GM19438 (cell line): Measurements from ENCODE around the gene KRTAP9-4.
"Not testable (repeated sequence)": the region's sequence is repeated elsewhere in the genome, so short reads cannot be mapped to it uniquely, and the experiment has no call there.

Experiments
- ATAC-seq: cut with Tn5 transposase; IDR thresholded peaks from one replicate; pipeline ENCODE4 v1.9.1; 2021; ENCODE audit warnings: low read depth; ENCODE audit not compliant: unreplicated experiment

Gene KRTAP9-4, protein sequence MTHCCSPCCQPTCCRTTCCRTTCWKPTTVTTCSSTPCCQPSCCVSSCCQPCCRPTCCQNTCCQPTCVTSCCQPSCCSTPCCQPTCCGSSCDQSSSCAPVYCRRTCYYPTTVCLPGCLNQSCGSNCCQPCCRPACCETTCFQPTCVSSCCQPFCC

DNA sequence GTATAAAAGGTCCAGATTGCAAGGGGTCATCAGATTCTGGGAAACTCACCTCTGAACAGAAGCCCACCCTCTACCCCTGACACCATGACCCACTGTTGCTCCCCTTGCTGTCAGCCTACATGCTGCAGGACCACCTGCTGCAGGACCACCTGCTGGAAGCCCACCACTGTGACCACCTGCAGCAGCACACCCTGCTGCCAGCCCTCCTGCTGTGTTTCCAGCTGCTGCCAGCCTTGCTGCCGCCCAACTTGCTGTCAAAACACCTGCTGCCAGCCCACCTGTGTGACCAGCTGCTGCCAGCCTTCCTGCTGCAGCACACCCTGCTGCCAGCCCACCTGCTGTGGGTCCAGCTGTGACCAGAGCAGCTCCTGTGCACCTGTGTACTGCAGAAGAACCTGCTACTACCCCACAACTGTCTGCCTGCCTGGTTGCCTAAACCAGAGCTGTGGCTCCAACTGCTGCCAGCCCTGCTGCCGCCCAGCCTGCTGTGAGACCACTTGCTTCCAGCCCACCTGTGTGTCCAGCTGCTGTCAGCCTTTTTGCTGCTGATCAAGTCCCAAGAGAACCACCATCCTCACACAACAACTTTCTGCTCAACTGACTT, at the start of gene KRTAP9-4:
KRTAP9-4 (plus strand) TSS at position 51 of the 604 bp plus-strand sequence; CDS start at position 85, 34 bp downstream.
- not testable (repeated sequence) for ATAC-seq

DNA sequence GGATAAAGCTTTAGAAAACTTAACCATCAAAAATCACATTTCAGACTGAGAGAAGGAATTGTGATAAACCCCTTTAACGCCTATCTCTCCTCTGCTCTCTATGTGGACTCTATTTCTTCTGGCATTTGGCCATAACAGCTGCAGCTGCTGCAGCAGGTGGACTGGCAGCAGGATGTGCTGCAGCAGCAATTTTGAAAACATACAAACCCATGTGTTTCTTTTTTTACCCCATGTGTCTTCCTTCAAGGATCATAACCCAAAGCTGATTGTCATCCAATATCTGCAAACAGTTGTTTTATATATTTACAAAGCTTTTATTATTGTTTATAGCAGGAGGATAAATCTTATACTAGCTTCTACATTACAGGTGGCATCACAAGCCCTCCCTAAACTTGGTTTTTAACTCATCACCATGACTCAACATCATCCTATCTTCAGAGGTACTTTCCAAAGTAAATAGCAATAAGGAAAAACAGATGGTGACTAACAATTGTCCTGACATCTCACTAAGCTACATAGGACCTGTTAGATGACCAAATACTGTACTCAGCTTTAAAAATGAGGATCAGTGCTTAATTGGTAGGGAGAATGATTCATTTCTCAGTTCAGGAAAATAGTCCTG, 37.5 kb upstream of the KRTAP9-4 start:
- ATAC-seq, result no peak

DNA sequence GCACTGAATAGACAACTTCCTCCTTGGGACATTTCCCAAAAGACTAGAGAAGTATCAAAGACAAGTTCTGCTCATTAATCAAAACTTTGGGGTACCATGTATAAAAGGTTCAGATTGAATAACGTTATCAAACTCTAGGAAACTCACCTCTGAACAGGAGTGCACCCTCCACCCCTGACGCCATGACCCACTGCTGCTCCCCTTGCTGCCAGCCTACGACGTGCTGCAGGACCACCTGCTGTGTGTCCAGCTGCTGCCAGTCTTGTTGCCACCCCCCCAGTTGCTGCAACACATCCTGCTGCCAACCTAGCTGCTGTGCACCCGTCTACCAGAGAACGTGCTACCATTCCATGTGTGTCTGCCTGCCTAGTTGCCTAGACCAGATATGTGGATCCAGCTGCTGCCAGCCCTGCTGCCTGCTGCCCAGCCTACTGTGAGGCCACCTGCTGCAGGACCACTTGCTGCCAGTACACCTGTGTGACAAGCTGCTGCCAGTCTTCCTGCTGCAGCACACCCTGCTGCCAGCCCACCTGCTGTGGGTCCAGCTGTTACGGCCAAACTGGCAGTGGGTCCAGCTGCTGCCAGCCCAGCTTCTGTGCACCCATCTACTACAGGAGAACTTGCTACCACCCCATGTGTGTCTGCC, 36.8 kb upstream of the KRTAP9-4 start:
- ATAC-seq, result no peak

DNA sequence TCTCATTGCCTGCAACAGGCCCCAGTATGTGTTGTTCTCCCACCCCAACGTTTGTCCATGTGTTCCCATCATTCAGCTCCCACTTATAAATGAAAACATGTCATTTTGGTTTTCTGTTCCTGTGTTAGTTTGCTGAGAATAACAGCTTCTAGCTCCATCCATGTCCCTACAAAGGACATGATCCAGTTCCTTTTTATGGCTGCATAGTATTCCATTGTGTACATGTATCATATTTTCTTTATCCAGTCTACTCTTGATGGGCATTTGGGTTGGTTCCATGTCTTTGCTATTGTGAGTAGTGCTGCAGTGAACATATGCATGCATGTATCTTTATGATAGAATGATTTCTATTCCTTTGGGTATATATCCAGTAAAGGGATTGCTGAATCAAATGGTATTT, 33.8 kb upstream of the KRTAP9-4 start:
- no peak for ATAC-seq

DNA sequence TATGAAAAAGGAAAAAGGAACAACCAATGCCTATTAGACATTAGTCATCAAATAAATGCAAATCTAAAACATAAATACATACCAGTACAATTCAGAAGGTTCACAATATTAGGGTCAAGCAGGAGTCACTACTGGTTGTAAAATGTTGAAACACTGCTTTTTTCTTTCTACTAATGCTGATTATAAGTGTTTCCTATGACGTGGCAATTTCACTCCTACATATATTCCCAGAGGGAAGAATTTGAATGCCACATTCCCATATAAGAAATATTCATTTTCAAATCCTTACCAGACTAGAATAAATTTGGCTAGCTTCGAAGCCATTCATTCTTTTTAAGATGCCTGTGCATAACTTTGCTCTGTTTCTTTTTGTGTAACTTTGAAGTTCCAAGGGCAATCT, 25.7 kb upstream of the KRTAP9-4 start:
- ATAC-seq, result no peak

DNA sequence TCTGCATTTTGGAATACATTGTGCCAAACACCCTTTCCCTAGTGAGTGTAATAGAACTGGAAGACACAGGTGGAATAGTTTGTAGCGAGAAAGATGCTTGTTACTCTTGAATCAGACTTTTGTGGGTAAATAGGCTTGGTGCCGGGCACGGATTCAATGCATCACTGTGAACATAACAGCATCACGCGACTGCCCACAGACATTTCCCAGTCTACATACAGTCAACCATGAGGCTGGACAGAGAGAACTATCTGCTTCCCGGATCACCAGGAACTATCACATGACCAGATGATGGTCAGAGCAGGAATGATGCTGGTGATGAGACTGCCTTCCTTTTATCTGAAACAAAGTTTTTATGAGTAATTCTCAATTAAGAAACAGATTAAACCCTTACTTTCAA, 23.4 kb upstream of the KRTAP9-4 start:
- ATAC-seq, result no peak

DNA sequence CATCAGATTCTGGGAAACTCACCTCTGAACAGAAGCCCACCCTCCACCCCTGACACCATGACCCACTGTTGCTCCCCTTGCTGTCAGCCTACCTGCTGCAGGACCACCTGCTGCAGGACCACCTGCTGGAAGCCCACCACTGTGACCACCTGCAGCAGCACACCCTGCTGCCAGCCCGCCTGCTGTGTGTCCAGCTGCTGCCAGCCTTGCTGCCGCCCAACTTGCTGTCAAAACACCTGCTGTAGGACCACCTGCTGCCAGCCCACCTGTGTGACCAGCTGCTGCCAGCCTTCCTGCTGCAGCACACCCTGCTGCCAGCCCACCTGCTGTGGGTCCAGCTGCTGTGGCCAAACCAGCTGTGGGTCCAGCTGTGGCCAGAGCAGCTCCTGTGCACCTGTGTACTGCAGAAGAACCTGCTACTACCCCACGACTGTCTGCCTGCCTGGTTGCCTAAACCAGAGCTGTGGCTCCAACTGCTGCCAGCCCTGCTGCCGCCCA, 22.8 kb upstream of the KRTAP9-4 start, which contains the start of gene KRTAP9-2:
KRTAP9-2 (plus strand) TSS at position 51 of the 498 bp plus-strand sequence; CDS start at position 58, 7 bp downstream.
- ATAC-seq, result not testable (repeated sequence)

DNA sequence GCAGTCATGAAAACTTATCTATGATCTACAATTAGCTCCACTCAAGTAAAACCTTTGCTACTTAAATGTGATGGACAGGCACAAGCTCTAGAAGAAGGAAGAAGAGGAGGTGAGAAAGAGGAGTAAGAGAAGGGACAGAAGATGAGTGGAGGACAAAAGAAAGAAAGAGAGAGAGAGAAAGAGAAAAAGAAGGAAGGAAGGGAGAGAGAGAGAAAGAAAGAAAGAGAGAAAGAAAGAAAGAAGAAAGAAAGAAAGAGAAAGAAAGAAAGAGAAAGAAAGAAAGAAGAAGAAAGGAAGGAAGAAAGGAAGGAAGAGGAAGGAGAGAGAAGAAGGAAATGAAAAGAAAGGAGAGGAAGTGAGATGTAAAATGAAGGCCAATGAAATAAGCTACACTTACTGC, 19.4 kb upstream of the KRTAP9-4 start:
- no peak for ATAC-seq

DNA sequence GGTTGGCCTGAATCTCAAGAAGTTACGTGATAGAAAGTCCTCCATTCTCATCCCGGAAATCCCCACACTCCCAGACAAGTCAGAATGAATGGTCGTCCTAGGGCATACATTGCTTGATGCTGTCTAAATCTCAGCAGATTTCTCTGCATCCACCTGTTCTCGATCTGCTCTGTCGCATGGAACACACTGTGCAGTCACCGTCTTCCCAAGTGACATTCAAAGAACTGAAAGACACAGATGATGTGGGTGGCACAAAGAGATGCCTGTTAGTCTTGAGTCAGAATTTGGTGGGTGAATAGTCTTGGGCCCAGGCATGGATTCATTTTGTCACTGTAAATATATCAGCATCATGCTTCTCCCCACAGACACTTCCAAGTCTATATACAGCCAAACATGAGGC, 17.8 kb upstream of the KRTAP9-4 start:
- no peak for ATAC-seq

DNA sequence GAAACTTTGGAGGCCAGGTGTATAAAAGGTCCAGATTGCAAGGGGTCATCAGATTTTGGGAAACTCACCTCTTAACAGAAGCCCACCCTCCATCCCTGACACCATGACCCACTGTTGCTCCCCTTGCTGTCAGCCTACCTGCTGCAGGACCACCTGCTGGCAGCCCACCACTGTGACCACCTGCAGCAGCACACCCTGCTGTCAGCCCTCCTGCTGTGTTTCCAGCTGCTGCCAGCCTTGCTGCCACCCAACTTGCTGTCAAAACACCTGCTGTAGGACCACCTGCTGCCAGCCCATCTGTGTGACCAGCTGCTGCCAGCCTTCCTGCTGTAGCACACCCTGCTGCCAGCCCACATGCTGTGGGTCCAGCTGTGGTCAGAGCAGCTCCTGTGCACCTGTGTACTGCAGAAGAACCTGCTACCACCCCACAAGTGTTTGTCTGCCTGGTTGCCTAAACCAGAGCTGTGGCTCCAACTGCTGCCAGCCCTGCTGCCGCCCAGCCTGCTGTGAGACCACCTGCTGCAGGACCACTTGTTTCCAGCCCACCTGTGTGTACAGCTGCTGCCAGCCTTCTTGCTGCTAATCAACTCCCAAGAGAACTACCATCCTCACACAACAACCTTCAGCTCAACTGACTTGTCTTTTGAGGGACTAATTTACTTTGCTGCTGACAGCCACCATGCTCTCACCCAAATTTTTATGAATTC, 16.9 kb upstream of the KRTAP9-4 start, which contains the start of gene KRTAP9-3:
KRTAP9-3 (plus strand) TSS at position 51 of the 707 bp plus-strand sequence; CDS start at position 104, 53 bp downstream.
- not testable (repeated sequence) for ATAC-seq

DNA sequence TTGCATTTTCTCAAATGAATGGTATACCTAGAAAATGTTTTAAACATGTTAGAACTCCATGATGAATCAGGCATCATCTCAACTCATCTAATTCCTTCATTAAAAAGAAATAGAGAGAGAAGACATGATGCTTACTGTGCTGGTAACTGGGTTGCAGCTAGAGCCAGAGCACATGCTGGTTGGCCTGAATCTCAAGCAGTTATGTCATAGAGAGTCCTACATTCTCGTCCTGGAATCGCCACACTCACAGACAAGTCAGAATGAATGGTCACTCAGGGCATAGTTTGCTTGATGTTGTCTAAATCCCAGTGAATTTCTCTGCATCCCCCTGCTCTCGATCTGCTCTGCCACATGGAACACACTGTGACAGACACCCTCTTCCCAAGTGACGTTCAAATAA, 12.4 kb upstream of the KRTAP9-4 start:
- ATAC-seq, result not testable (repeated sequence)

DNA sequence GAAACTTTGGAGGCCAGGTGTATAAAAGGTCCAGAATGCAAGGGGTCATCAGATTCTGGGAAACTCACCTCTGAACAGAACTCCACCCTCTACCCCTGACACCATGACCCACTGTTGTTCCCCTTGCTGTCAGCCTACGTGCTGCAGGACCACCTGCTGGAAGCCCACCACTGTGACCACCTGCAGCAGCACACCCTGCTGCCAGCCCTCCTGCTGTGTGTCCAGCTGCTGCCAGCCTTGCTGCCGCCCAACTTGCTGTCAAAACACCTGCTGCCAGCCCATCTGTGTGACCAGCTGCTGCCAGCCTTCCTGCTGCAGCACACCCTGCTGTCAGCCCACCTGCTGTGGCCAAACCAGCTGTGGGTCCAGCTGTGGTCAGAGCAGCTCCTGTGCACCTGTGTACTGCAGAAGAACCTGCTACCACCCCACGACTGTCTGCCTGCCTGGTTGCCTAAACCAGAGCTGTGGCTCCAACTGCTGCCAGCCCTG, 11.5 kb upstream of the KRTAP9-4 start, which contains the start of gene KRTAP9-8:
KRTAP9-8 (plus strand) TSS at position 51 of the 489 bp plus-strand sequence; CDS start at position 104, 53 bp downstream.
- not testable (repeated sequence) for ATAC-seq

DNA sequence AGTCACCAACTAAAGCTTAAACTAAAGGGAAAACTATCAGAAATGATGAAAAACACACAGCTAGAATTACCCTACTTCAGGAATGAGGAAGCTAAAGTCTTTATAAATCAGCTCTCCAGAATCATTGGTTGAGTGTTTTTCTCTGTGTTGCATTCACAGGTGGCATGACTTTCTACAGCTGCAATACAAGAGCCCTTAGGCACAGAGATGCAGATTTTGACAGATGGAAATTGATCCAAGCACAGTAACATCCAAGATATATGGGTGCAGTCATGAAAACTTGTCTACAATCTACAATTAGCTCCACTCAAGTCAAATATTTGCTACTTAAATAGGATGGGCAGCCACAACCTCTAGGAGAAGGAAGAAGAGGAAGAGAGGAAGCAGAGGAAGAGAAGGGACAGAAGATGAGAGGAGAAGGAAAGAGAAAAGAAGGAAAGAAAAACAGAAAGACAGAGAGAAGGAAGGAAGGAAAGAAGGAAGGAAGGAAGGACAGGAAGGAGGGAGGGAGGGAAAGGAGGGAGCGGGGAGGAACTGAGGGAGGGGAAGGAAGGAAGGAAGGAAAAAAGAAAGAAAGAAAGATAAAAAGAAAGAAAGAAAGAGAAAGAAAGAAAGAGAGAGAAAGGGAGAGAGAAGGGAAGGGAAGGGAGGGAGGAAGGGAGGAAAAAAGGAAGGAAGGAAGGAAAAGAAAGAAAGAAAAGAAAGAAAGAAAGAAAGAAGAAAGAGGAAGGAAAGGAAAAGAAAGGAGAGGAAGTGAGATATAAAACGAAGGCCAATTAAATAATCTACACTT, 2.3 kb upstream of the KRTAP9-4 start:
- not testable (repeated sequence) for ATAC-seq

DNA sequence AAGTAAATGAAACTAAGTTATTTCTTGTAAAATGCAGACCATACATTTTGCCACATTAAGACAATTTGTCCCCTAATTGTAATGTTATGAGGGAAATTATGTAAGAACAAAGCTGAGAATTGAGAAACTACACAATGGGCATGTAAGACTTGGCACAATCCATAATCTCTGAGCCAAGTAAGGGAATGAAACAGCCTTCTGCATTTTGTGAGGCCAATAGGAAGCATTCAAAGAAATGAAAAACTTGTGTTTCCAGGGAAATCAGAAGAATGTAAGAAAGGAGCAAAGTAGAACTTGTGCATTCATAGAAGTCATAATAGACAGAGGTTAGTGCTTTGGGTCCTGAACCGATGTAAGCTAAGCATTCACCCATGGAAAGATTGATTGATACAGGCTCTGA, 1.8 kb downstream of the KRTAP9-4 start:
- ATAC-seq, result no peak

DNA sequence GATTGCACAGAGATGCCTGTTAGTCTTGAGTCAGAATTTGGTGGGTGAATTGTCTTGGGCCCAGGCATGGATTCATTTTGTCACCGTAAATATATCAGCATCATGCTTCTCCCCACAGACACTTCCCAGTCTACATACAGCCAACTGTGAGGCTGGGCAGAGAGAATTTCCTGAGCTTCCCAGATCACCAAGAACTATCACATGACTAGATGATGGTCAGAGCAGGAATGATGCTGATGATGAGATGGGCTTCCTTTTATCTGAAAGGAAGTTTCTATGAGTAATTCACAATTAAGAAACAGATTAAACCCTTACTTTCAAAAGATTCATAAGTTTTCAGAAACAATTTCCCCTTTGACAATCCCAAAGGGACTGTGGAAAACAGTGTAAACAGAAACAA, 5.4 kb downstream of the KRTAP9-4 start:
- no peak for ATAC-seq

DNA sequence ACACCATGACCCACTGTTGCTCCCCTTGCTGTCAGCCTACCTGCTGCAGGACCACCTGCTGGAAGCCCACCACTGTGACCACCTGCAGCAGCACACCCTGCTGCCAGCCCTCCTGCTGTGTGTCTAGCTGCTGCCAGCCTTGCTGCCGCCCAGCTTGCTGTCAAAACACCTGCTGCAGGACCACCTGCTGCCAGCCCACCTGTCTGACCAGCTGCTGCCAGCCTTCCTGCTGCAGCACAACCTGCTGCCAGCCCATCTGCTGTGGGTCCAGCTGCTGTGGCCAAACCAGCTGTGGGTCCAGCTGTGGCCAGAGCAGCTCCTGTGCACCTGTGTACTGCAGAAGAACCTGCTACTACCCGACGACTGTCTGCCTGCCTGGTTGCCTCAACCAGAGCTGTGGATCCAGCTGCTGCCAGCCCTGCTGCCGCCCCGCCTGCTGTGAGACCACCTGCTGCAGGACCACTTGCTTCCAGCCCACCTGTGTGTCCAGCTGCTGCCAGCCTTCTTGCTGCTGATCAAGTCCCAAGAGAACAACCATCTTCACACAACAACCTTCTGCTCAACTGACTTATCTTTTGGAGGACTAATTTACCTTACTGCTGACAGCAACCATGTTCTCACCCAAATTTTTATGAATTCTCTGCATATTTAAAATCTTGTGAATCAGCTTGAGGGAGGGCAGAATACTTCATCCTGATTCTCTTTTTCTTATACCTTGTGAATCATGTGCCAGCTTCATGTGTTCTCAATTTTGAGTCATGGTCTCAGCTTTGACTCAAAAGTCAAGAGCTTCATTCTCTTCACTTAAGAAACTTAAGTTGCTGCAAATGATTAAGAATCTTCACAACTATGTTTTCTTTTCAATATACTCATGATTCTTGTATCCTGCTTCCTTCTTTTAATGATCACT, 6.1 kb downstream of the KRTAP9-4 start, which contains the start of gene KRTAP9-9:
KRTAP9-9 (plus strand) TSS at position 4 of the 910 bp plus-strand sequence.
- not testable (repeated sequence) for ATAC-seq

DNA sequence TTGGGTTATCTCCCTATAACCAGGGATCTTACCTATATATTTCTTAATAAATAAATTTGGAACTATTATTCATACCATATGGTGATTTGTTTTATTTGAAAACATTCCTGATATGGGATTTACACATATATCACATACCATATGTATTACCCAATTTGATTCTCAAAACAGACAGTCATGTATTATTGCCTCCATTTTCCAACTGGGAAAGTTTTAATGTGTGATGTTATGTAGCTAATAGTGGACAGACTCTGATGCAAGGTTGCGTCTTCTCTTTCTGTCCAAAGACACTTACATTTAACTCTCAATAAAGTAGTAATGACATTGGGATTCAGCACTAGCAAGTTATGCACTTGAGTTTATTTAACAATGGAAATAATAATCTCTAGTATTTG, 6.8 kb downstream of the KRTAP9-4 start:
- ATAC-seq, result no peak

DNA sequence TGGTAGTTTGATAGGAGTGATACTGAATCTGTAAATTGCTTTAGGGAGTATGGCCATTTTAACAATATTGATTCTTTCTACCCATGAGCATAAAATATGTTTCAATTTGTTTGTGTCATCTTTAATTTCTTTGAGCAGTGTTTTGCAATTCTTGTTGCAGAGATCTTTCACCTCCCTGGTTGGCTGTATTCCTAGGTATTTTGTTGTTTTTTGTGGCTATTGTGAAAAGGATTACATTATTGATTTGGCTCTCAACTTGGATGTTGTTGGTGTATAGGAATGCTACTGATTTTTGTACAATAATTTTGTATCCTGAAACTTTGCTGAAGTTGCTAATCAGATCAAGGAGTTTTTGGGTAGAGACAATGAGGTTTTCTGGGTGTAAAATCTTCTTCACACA, 8.9 kb downstream of the KRTAP9-4 start:
- ATAC-seq, result no peak
